ENCODE measurements around the gene MAGEH1.

DNA sequence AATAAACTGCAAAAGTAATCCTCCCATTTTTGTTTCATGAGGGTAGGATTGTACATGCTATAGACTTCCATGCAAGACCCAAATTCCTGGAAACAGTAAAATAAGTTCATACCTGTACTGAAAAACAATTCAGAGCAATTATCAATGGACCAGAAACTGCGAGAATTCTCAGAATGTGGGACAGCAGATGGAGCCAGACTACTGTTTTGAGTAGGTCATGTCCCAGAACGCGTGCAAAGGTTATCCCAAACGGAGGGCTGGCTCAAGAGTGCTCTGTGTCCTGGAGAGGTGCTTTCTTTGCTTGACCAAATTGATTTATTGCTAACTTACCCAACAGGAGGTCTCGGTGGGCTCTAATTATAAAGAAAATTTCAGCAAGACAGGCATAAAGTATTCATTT, 1.7 kb upstream of the MAGEH1 start:
- TF ChIP-seq CTCF (IDR thresholded peaks at IDR 0.05), result no peak
- TF ChIP-seq POLR2A (IDR thresholded peaks at IDR 0.05; ENCODE audit: low read depth), result no peak
- no peak for TF ChIP-seq POLR2AphosphoS5 (IDR thresholded peaks at IDR 0.05)
